GM21723 (cell line): ENCODE data around the gene CLASRP.
"Not testable (repeated sequence)": the region's sequence is repeated elsewhere in the genome, so short reads cannot be mapped to it uniquely, and the experiment has no call there.

ENCODE experiments used
- ATAC-seq: cut with Tn5 transposase; IDR thresholded peaks from one replicate; pipeline ENCODE4 v1.9.1; 2021; ENCODE audit warnings: mild to moderate bottlenecking, moderate library complexity; ENCODE audit not compliant: unreplicated experiment

CLASRP gene, protein sequence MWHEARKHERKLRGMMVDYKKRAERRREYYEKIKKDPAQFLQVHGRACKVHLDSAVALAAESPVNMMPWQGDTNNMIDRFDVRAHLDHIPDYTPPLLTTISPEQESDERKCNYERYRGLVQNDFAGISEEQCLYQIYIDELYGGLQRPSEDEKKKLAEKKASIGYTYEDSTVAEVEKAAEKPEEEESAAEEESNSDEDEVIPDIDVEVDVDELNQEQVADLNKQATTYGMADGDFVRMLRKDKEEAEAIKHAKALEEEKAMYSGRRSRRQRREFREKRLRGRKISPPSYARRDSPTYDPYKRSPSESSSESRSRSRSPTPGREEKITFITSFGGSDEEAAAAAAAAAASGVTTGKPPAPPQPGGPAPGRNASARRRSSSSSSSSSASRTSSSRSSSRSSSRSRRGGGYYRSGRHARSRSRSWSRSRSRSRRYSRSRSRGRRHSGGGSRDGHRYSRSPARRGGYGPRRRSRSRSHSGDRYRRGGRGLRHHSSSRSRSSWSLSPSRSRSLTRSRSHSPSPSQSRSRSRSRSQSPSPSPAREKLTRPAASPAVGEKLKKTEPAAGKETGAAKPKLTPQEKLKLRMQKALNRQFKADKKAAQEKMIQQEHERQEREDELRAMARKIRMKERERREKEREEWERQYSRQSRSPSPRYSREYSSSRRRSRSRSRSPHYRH

DNA sequence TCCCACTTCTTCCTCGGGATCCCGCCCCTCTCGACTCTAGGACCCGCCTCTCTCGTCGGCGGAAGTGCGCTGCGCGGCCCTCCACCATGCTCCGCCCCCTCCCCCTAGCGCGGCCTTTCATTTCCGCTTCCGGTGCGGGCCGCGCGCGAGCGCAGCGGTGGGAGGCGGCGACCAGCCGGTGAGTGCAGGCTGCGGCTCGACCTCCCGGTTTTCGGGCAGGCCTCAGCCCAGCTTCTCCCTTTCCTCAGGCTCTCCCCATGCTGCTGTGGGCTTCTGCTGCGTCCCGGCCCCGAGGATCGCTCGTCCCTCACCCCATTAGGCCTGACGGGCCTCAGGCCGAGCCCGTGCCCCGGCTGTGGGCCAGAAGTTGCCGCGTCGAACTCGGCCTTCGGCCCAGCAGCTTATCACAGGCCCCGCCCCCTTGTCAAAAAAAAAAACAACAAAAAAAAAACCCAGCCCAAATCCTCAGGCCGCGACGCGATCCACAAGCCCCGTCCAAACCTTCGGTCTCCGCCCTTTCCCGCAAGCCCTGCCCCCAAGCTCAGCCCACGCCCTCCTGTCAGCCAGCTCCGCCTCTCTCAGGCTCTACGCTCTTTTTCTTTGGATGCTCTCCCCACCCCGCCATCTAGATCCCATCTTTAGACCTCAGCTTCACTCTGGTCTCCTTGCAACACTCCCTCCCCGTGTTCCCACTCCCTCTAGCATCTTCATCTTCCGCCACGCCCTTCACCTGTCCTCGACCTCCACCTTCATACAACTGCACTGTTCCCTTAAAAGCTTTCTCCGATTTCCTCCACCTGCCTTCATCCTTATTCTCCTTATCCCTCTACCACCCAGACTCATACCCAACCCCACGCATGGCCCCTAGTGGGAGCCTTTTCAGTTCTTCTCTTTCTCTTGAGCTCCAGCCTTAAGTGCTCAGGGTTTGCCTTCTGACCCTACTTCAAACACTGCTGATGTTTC lies at the start of gene CLASRP:
CLASRP (plus strand) TSS at position 115 of the 963 bp plus-strand sequence. CDS start 1,168 bp downstream, outside the sequence.
- ATAC-seq, result peak; percentile 81

DNA sequence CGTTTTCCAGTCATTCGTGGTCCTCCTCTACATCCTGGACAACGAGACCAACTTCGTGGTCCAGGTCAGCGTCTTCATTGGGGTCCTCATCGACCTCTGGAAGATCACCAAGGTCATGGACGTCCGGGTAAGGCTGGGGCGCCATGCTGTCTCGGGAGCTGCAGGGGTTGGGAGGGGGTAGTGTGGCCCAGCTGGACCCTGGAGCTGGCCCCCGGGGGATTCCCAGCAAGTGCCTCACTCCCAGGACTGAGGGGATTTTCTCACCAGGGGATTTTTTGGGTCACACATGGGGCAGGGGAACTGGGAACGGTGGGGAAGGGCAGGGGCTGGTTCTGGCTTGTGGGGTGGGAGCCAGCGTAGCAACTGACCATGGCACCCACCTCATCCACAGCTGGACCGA lies 48.4 kb upstream of the CLASRP start:
- ATAC-seq, result no peak

- no peak for ATAC-seq
These were observed 47.9 kb upstream of the CLASRP start for GRCh38 chr19:44990966-44991365.

- no peak for ATAC-seq
These were observed 46.3 kb upstream of the CLASRP start for GRCh38 chr19:44992336-44993163.

DNA sequence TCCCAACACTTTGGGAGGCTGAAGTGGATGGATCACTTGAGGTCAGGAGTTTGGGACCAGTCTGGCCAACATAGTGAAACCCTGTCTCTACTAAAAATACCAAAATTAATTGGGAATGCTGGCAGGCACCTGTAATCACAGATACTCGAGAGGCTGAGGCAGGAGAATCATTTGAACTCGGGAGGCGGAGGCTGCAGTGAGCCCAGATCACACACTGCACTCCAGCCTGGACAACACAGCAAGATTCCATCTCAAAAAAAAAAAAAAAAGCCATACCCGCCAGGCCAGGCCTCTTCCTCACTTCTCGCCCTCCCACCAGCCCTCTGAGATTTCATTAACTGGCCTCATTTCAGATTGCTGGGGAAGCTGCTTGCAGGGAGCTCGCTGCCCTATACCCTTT lies 45.3 kb upstream of the CLASRP start:
- ATAC-seq, result no peak

DNA sequence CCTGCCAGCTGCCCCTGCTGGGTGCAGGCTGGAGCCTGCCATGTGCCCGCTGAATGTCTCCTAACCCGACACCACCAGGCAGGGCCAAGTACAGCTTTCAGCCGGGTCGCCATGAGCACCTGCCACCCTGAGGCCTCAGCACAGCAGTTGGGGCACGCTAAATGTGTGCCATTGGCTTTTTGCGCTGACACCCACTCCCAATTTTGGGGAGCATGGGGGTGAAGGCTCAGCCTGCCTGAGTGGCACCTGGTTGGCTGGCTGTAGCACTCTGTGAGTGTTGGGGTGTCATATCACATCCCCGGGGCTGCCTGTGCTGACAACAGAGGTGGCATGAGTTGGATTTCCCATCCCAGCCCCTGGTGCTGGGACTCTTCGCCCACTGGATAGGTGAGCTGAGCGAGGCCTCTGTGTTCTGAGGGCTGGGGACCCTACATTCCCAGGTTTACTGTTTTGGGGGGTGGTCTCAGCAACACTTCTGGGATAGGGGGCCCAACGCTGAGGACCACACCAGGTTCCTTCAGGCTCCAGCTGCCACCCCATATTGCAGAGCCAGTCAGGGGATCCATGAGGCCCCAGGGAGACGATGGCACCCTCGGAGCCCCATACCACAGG lies 44.8 kb upstream of the CLASRP start:
- ATAC-seq, result no peak

- ATAC-seq, result no peak
These were observed 40.8 kb upstream of the CLASRP start for GRCh38 chr19:44998025-44998424.

DNA sequence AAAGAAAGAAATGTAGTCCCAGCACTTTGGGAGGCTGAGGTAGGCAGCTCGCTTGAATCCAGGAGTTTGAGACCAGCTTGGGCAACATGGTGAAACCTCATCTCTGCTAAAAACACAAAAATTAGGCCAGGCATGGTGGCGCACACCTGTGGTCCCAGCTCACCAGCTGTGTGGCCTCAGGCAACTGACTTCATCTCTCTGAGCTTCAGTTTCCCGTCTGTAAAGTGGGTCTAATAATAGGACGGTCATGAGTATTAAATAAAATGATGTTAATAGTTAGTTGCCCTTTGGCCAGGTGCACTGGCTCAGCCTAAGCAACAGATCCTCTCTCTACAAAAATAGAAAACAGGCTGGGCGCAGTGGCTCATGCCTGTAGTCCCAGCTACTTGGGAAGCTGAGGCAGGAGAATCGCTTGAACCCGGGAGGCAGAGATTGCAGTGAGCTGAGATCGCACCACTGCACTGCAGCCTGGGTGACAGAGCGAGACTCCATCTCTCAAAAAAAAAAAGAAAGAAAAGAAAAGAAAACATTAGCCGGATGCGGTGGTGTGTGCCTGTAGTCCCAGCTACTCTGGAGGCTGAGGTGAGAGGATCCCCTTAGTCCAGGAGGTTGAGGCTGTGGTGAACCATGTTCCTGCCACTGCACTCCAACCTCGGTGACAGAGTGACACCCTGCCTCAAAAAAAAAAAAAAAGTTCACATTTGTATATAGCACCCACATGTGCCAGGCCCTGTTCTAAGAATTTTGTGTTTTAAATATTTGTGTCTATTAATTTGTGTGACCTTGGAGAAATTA lies 39.5 kb upstream of the CLASRP start:
- ATAC-seq, result not testable (repeated sequence)

GRCh38 chr19:45000665-45001064 lies 38.2 kb upstream of the CLASRP start:
- ATAC-seq, result not testable (repeated sequence)

DNA sequence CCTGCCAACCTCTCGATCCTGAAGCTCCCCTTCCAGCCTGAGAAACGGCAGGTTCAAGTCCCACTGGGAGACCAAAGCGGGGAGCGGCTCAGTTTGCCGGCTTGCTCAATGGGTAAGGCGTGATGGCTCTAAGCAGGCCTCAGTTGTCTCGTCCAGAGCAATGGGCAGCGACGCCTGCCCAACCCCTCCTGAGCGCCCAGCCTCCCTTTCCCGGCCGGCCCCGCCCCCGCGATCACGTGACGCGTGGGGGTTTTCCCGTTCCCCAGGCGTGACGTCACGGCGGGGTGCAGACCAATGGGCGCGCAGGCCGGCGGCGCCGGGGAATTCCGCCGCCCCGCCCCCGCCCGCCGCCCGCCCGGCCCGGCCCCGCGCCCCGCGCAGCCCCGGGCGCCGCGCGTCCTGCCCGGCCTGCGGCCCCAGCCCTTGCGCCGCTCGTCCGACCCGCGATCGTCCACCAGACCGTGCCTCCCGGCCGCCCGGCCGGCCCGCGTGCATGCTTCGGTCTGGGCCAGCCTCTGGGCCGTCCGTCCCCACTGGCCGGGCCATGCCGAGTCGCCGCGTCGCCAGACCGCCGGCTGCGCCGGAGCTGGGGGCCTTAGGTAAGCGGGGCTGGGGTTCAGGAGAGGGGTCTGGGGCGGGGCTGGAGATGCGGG lies 37.6 kb upstream of the CLASRP start, which contains the start of gene RELB:
RELB (plus strand) TSS at position 378 of the 653 bp plus-strand sequence; CDS start at position 494, 116 bp downstream.
- peak; percentile 54 for ATAC-seq

DNA sequence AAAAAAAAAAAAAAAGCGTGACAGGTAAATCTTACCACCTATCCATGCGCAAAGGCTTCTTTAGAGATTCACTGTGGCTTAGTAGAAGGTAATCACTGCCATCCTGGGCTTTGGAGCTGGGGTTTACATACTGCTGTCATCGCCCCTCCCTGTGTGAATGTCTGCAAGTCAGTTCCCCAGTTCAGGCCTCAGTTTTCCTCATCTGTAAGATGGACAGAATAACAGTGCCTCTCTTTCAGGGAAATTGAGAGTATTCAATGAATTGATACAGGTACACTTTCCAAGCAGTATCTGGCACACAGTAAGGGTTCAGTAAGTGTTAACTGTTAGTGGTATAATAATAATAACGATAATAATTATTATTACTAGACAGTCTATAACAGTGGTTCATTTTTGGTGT lies 35.4 kb upstream of the CLASRP start:
- ATAC-seq, result no peak

GRCh38 chr19:45005787-45006186 lies 33.1 kb upstream of the CLASRP start:
- ATAC-seq, result no peak

GRCh38 chr19:45008552-45008951 lies 30.3 kb upstream of the CLASRP start:
- no peak for ATAC-seq

DNA sequence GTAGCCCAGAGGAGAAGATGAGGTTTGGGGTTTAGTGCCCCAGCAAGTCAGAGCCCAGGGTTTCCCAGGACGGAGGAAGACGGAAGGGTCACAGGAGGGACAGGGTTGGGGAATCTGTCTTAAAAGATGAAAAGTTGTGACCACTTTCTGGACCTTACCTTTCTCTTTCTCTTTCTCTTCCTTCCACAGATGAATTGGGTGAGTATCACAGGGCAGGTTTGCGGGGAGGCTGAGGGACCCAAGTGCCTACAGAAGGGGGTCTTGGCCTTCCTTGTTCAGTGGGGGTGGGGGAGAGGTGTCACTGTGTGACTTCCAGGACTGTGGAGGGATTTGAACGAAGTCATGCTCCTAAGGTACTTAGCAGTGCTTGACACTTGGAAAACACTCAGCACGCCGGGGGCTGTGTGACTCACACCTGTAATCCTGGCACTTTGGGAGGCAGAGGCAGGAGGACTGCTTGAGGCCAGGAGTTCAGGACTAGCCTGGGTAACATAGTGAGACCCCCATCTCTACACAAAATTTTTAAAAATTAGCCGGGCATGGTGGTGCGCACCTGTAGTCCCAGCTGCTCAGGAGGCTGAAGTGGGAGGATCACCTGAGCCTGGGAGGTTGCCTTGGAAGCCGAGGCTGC lies 29.1 kb upstream of the CLASRP start:
- ATAC-seq, result no peak

- ATAC-seq, result no peak
These were observed 28.5 kb upstream of the CLASRP start for GRCh38 chr19:45010306-45010705.

DNA sequence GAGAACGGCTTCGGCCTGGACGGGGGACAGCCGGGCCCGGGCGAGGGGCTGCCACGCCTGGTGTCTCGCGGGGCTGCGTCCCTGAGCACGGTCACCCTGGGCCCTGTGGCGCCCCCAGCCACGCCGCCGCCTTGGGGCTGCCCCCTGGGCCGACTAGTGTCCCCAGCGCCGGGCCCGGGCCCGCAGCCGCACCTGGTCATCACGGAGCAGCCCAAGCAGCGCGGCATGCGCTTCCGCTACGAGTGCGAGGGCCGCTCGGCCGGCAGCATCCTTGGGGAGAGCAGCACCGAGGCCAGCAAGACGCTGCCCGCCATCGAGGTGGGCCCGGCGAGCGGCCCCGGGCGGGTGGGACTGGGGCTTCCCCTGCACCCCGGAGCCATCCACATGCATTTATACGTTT lies 26.9 kb upstream of the CLASRP start:
- no peak for ATAC-seq

DNA sequence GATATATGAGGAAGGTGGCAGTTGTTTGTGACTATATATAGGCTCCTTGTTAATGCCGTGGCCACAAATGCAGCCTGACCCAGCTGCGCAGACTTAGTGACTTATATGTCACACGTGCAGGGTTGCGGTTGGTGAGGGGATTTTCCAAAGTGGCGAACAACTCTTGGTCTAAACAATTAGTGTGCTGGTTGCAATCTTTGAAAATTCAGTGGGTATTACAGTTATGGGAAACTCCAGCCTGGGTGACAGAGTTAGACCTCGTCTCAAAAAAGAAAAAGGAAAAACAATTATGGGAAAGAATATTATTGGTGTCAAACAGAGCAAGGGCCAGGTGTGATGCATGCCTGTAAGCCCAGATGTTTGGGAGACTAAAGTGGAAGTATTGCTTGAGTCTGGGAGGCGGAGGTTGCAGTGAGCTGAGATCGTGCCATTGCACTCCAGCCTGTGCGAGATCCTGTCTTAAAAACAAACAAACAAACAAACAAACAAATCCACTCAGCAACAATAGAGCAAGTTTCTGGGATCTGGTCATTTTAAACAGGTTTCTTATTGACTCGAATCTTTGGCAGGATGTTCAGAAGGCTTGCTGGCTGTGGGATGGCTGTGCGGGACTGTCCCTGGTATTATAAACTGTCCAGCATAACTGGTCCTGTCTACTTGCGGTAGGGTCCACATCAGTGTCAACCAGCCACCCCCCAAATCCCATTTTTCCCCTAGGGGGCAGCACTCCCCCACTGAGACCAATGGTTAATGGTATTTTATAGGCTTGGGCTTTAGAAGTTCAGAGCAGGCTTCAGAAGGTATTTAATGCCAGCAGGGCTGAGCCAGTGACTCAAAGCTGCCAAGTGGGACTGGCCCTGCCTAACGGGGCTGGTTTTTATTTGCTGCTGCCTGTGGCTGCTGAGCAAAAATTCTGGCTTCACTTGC lies 22.2 kb upstream of the CLASRP start:
- ATAC-seq, result peak; percentile 68
